ENCODE data around the gene ZSWIM6. TPM values are rescaled to one million over a fixed set of nuclear protein-coding genes. Genes with fewer than 3 reads are reported as not detected.

The ZSWIM6 gene
- total RNA-seq, 6 experiments from 2014 or later, result 2.8 to 7.2 (median 4.1) TPM

- no peaks in the 10 kb centered on the region for H3K9me3 ChIP-seq
- no peaks in the 10 kb centered on the region for H3K27me3 ChIP-seq
- no peak for TF ChIP-seq POLR2A (IDR thresholded peaks at IDR 0.05)
- TF ChIP-seq CTCF (IDR thresholded peaks at IDR 0.05), result no peak
- 100% methylated on average over 1 of the region's 4 CpGs for WGBS (ENCODE audit: insufficient coverage, low coverage, low lambda C conversion rate, missing lambda C conversion rate)
- H3K36me3 ChIP-seq, result no peaks in the 10 kb centered on the region
- ATAC-seq (no peak), DNase-seq (no peak)
- H3K27ac ChIP-seq, result peak overlapping the region in 1 of 3 donors; percentile 10
- H3K4me3 ChIP-seq, result no peak overlapping the region
- intact Hi-C loops (cut with DNase I), result no loop called here
- peaks cover 0 to 6% (median 0%) of the 10 kb centered on the region in 4 donors for H3K4me1 ChIP-seq
These were observed 29.9 kb upstream of the ZSWIM6 start for GRCh38 chr5:61302200-61302563.

GRCh38 chr5:61303346-61303745, 28.7 kb upstream of the ZSWIM6 start:
- H3K27me3 ChIP-seq, result no peaks in the 10 kb centered on the region
- intact Hi-C loops (cut with DNase I), result no loop called here

GRCh38 chr5:61304590-61305381, 27.3 kb upstream of the ZSWIM6 start:
- WGBS (ENCODE audit: insufficient coverage, low coverage, low lambda C conversion rate, missing lambda C conversion rate), result 33% methylated on average over 8 of the region's 15 CpGs
- Histone ChIP-seq H3K4me3 (no peak overlapping the region), H3K36me3 (no peaks in the 10 kb centered on the region), H3K4me1 (peaks cover 0 to 6% (median 0%) of the 10 kb centered on the region in 4 donors), H3K9me3 (no peaks in the 10 kb centered on the region), H3K27ac (no peak overlapping the region), H3K27me3 (no peaks in the 10 kb centered on the region)
- TF ChIP-seq CTCF (IDR thresholded peaks at IDR 0.05) (no peak), POLR2A (IDR thresholded peaks at IDR 0.05) (no peak)
- DNase-seq (peak in 1 of 3 donors; percentile 54), ATAC-seq (peak in 3 of 4 donors; percentile 10 to 43 (median 17))
- intact Hi-C loops (cut with DNase I), result no loop called here

More at GRCh38 chr5:61303346-61303745, 28.7 kb upstream of the ZSWIM6 start:
- Histone ChIP-seq H3K4me1 (peaks cover 0 to 6% (median 0%) of the 10 kb centered on the region in 4 donors), H3K36me3 (no peaks in the 10 kb centered on the region), H3K9me3 (no peaks in the 10 kb centered on the region), H3K4me3 (no peak overlapping the region), H3K27ac (no peak overlapping the region)
- DNase-seq (no peak), ATAC-seq (peak in 1 of 4 donors; percentile 22)
- TF ChIP-seq POLR2A (IDR thresholded peaks at IDR 0.05) (no peak), CTCF (IDR thresholded peaks at IDR 0.05) (no peak)
- 30% methylated on average over 4 of the region's 4 CpGs for WGBS (ENCODE audit: insufficient coverage, low coverage, low lambda C conversion rate, missing lambda C conversion rate)

- no peaks in the 10 kb centered on the region for H3K36me3 ChIP-seq
- WGBS (ENCODE audit: insufficient coverage, low coverage, low lambda C conversion rate, missing lambda C conversion rate), result 62% methylated on average over 5 of the region's 5 CpGs
- TF ChIP-seq POLR2A (IDR thresholded peaks at IDR 0.05), result no peak
- TF ChIP-seq CTCF (IDR thresholded peaks at IDR 0.05), result no peak
- DNase-seq (no peak), ATAC-seq (no peak)
- intact Hi-C loops (cut with DNase I), result no loop called here
- H3K27me3 ChIP-seq, result no peaks in the 10 kb centered on the region
- H3K9me3 ChIP-seq, result no peaks in the 10 kb centered on the region
- peaks cover 0 to 1% (median 0%) of the 10 kb centered on the region in 4 donors for H3K4me1 ChIP-seq
- no peak overlapping the region for H3K4me3 ChIP-seq
- no peak overlapping the region for H3K27ac ChIP-seq
These were observed 25.4 kb upstream of the ZSWIM6 start for GRCh38 chr5:61306531-61307131.
